Lung (tissue), 12 donors: Measurements from ENCODE around the gene POU2F2. TPM values are rescaled to one million over a fixed set of nuclear protein-coding genes. Genes with fewer than 3 reads are reported as not detected.
A peak's percentile ranks its signal among the peaks of the same experiment; 100 is the strongest.

Experiments
- ATAC-seq: fragments of 200-7000 bp; cut with Tn5 transposase; one replicate; pipeline ENCODE4 v1.9.1; 2020; ENCODE audit warnings: moderate number of reproducible peaks; ENCODE audit not compliant: insufficient read depth, low FRiP score
- DNase-seq, 3 donors: peaks; one replicate each; pipeline ENCODE4 v3.0.0-alpha.2; 2013 to 2017
- H3K27ac ChIP-seq, 2 donors: one replicate each; pipeline ENCODE4 v1.5.1; 2013; ENCODE audit warnings: mild to moderate bottlenecking in 2 of 2, moderate library complexity in 2 of 2, control low read depth in 1 of 2, inconsistent platforms in 1 of 2, low read depth in 1 of 2, low read length in 1 of 2
- H3K27me3 ChIP-seq, 3 donors: one replicate each; pipeline ENCODE4 v1.5.1; 2013; ENCODE audit warnings: low read length in 2 of 3; ENCODE audit not compliant: control insufficient read depth in 3 of 3, insufficient read depth in 3 of 3
- H3K36me3 ChIP-seq, 4 donors: one replicate each; pipeline ENCODE4 v1.5.1; 2013; ENCODE audit warnings: low read length in 4 of 4, mild to moderate bottlenecking in 1 of 4, moderate library complexity in 1 of 4; ENCODE audit not compliant: control insufficient read depth in 4 of 4, insufficient read depth in 4 of 4
- H3K4me1 ChIP-seq, 5 donors: one replicate each; pipeline ENCODE4 v1.5.1; 2013; ENCODE audit warnings: low read length in 5 of 5, mild to moderate bottlenecking in 2 of 5, moderate library complexity in 1 of 5; ENCODE audit not compliant: control insufficient read depth in 5 of 5, insufficient read depth in 5 of 5
- H3K4me3 ChIP-seq: one replicate; pipeline ENCODE4 v1.5.1; 2013; ENCODE audit warnings: mild to moderate bottlenecking, control low read depth, moderate library complexity
- H3K9ac ChIP-seq, 2 donors: one replicate each; pipeline ENCODE4 v1.5.1; 2013; ENCODE audit warnings: low read length in 2 of 2, control low read depth in 1 of 2; ENCODE audit not compliant: insufficient read depth in 1 of 2
- H3K9me3 ChIP-seq, 4 donors: one replicate each; pipeline ENCODE4 v1.5.1; 2013; ENCODE audit warnings: low read length in 3 of 4, mild to moderate bottlenecking in 1 of 4, moderate library complexity in 1 of 4; ENCODE audit not compliant: control insufficient read depth in 4 of 4, insufficient read depth in 3 of 4
- WGBS, 2 donors: extraction: QIAGEN DNeasy Blood & Tissue Kit; methylation state at CpG; one replicate each; pipeline ENCODE4 v1.1.7; 2013; 5-methylcytosine and 5-hydroxymethylcytosine counted together
- polyA plus RNA-seq, 2 donors: library from polyadenylated mRNA; stranded (reverse); fragments of 200-250 nt; gene quantifications; one replicate each; pipeline ENCODE4 v1.2.1, GENCODE V29; 2013
- total RNA-seq, 2 donors: library from RNA; depleted of rRNA in 1 of 2; stranded (reverse); fragments of >200 nt in 1 of 2; gene quantifications; one replicate each; pipeline ENCODE4 v1.2.1, GENCODE V29; 2014 to 2021
- TF ChIP-seq, protein P1 (sequence below): IDR thresholded peaks from 2 replicates; pipeline ENCODE4 v1.5.1; 2012; ENCODE audit warnings: mild to moderate bottlenecking; ENCODE audit errors: control extremely low read depth, extremely low read depth
- donor health status: control.
- donor health status: control.
- donor health status: Bipolar disorder and iron deficiency.
- donor health status: healthy.
- donor health status: DM: yes; HTN: yes; CAD: no.

POU2F2 gene
- total and polyA plus RNA-seq, 4 donors = 1.9 to 11.9 (median 5.4) TPM

GRCh38 chr19:42140125-42140754 lies 8.0 kb upstream of the POU2F2 start:
- H3K4me1 ChIP-seq = no peaks in the 10 kb centered on the region
- no peaks in the 10 kb centered on the region for H3K36me3 ChIP-seq
- H3K27me3 ChIP-seq = peaks cover under 1 to 5% (median 2%) of the 10 kb centered on the region in 3 donors
- ATAC-seq (no peak), DNase-seq (peak; percentile 81 to 89 (median 85))
- no peak overlapping the region for H3K4me3 ChIP-seq
- 16 to 17% methylated on average over 8 of the region's 8 CpGs for WGBS, 2 donors
- H3K9ac ChIP-seq = no peak overlapping the region
- TF ChIP-seq, protein P1, sequence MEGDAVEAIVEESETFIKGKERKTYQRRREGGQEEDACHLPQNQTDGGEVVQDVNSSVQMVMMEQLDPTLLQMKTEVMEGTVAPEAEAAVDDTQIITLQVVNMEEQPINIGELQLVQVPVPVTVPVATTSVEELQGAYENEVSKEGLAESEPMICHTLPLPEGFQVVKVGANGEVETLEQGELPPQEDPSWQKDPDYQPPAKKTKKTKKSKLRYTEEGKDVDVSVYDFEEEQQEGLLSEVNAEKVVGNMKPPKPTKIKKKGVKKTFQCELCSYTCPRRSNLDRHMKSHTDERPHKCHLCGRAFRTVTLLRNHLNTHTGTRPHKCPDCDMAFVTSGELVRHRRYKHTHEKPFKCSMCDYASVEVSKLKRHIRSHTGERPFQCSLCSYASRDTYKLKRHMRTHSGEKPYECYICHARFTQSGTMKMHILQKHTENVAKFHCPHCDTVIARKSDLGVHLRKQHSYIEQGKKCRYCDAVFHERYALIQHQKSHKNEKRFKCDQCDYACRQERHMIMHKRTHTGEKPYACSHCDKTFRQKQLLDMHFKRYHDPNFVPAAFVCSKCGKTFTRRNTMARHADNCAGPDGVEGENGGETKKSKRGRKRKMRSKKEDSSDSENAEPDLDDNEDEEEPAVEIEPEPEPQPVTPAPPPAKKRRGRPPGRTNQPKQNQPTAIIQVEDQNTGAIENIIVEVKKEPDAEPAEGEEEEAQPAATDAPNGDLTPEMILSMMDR = no peak
- no peak overlapping the region for H3K27ac ChIP-seq
- no peaks in the 10 kb centered on the region for H3K9me3 ChIP-seq

DNA sequence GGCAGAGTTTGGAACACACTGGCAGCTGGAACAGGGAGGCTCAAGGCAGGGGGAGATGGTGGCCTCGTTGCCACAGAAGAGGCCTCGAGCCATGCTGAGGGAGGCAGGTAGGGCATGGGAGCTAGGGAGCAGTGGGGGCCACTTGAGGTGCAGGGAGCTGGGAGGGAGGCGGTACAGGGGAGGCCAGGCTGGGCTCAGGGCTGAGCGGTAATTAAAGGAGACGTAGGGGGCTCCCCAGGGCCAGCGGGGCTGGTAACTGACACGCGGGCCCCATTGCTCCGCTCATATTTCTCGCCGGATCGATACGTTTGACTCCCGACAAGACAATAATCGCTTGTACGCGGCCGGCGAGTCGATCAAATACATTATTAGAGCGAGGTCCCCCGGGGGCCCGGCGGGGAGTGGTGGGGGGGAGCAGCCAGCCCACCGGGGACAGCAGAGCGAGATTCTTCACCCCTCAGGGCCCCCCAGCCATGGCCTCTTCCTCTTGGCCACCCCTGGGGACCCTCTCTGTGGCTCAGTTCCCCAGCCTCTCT lies 2.4 kb upstream of the POU2F2 start:
- DNase-seq = no peak
- 83 to 88% methylated on average over 26 of the region's 26 CpGs for WGBS, 2 donors
- Histone ChIP-seq H3K9ac (no peak overlapping the region), H3K27ac (no peak overlapping the region), H3K27me3 (peaks cover 5 to 36% (median 28%) of the 10 kb centered on the region in 3 donors), H3K4me1 (peaks cover 0 to 6% (median 0%) of the 10 kb centered on the region in 5 donors), H3K36me3 (no peaks in the 10 kb centered on the region), H3K4me3 (no peak overlapping the region), H3K9me3 (peaks cover 0 to 3% (median 0%) of the 10 kb centered on the region in 4 donors)
- no peak for ATAC-seq
- TF ChIP-seq, protein P1 = no peak

- no peaks in the 10 kb centered on the region for H3K36me3 ChIP-seq
- H3K9me3 ChIP-seq = peaks cover 0 to 3% (median 0%) of the 10 kb centered on the region in 4 donors
- DNase-seq (peak; percentile 40 to 61 (median 43)), ATAC-seq (peak; percentile 81)
- no peak overlapping the region for H3K4me3 ChIP-seq
- TF ChIP-seq, protein P1 = peak; percentile 90
- 1 to 4% methylated on average over 24 to 46 of the region's 46 CpGs for WGBS, 2 donors
- peaks cover 5 to 45% (median 33%) of the 10 kb centered on the region in 3 donors for H3K27me3 ChIP-seq
- H3K27ac ChIP-seq = no peak overlapping the region
- H3K9ac ChIP-seq = no peak overlapping the region
- H3K4me1 ChIP-seq = peaks cover 0 to 6% (median 0%) of the 10 kb centered on the region in 5 donors
Observed at GRCh38 chr19:42132851-42133528, 744 bp upstream of the POU2F2 start.
